ENCODE measurements around the gene YBX3.

The YBX3 gene

GRCh38 chr12:10697156-10697555 is 26.0 kb downstream of the YBX3 start:
- no peak overlapping the region for H3K4me3 ChIP-seq (ENCODE audit: low read depth in 1 of 2, low read length in 1 of 2)

GRCh38 chr12:10690906-10691305 is 32.2 kb downstream of the YBX3 start:
- Histone ChIP-seq H3K27ac (no peak overlapping the region), H3K36me3 (no peaks in the 10 kb centered on the region), H3K9me3 (no peaks in the 10 kb centered on the region), H3K4me3 (ENCODE audit: low read depth in 1 of 2, low read length in 1 of 2) (no peak overlapping the region), H3K27me3 (no peaks in the 10 kb centered on the region), H3K4me1 (ENCODE audit: control insufficient read depth in 1 of 2, insufficient read depth in 1 of 2, low read depth in 1 of 2, low read length in 1 of 2) (no peaks in the 10 kb centered on the region)
- TF ChIP-seq CTCF (IDR thresholded peaks at IDR 0.05) = no peak

More at GRCh38 chr12:10697156-10697555, 26.0 kb downstream of the YBX3 start:
- H3K36me3 ChIP-seq = no peaks in the 10 kb centered on the region
- no peak overlapping the region for H3K27ac ChIP-seq
- no peaks in the 10 kb centered on the region for H3K27me3 ChIP-seq
- H3K9me3 ChIP-seq = no peaks in the 10 kb centered on the region
- no peak for TF ChIP-seq CTCF (IDR thresholded peaks at IDR 0.05)
- no peaks in the 10 kb centered on the region for H3K4me1 ChIP-seq (ENCODE audit: control insufficient read depth in 1 of 2, insufficient read depth in 1 of 2, low read depth in 1 of 2, low read length in 1 of 2)

GRCh38 chr12:10689146-10689545 is 34.0 kb downstream of the YBX3 start:
- Histone ChIP-seq H3K4me3 (ENCODE audit: low read depth in 1 of 2, low read length in 1 of 2) (no peak overlapping the region), H3K9me3 (no peaks in the 10 kb centered on the region), H3K36me3 (no peaks in the 10 kb centered on the region), H3K4me1 (ENCODE audit: control insufficient read depth in 1 of 2, insufficient read depth in 1 of 2, low read depth in 1 of 2, low read length in 1 of 2) (no peaks in the 10 kb centered on the region), H3K27ac (no peak overlapping the region), H3K27me3 (no peaks in the 10 kb centered on the region)
- no peak for TF ChIP-seq CTCF (IDR thresholded peaks at IDR 0.05)

- Histone ChIP-seq H3K9me3 (no peaks in the 10 kb centered on the region), H3K27me3 (no peaks in the 10 kb centered on the region)
- TF ChIP-seq CTCF (IDR thresholded peaks at IDR 0.05) = no peak
Measured at GRCh38 chr12:10688042-10688441, 35.1 kb downstream of the YBX3 start.

GRCh38 chr12:10673659-10674384 is 49.3 kb downstream of the YBX3 start, which contains the start of gene STYK1:
Gene STYK1, minus strand, starts transcription at chr12:10674052. Its CDS starts 39,434 bp downstream, at chr12:10634618.
- Histone ChIP-seq H3K27ac (peak within 1 kb of the TSS; percentile 21), H3K36me3 (no peaks in the 10 kb centered on the region), H3K4me3 (ENCODE audit: low read depth in 1 of 2, low read length in 1 of 2) (peak within 1 kb of the TSS; percentile 28 to 50), H3K4me1 (ENCODE audit: control insufficient read depth in 1 of 2, insufficient read depth in 1 of 2, low read depth in 1 of 2, low read length in 1 of 2) (peaks cover 19 to 30% of the 10 kb centered on the region in 2 experiments), H3K27me3 (peaks cover 97% of the 10 kb centered on the region), H3K9me3 (no peaks in the 10 kb centered on the region)
- TF ChIP-seq CTCF (IDR thresholded peaks at IDR 0.05) = peak; percentile 58

More at GRCh38 chr12:10688042-10688441, 35.1 kb downstream of the YBX3 start:
- no peaks in the 10 kb centered on the region for H3K4me1 ChIP-seq (ENCODE audit: control insufficient read depth in 1 of 2, insufficient read depth in 1 of 2, low read depth in 1 of 2, low read length in 1 of 2)
- no peaks in the 10 kb centered on the region for H3K36me3 ChIP-seq
- no peak overlapping the region for H3K27ac ChIP-seq
- H3K4me3 ChIP-seq (ENCODE audit: low read depth in 1 of 2, low read length in 1 of 2) = no peak overlapping the region
